ENCODE results near the gene MAPK9. TPM values are rescaled to one million over a fixed set of nuclear protein-coding genes. Genes with fewer than 3 reads are reported as not detected.

Gene MAPK9
- total and polyA plus RNA-seq, 11 donors = 15.2 to 51.3 (median 41.2) TPM

GRCh38 chr5:180316586-180316985, 24.7 kb upstream of the MAPK9 start:
- TF ChIP-seq CTCF (IDR thresholded peaks at IDR 0.05) = no peak
- no peak for TF ChIP-seq POLR2A (IDR thresholded peaks at IDR 0.05)
- no peak for DNase-seq
- 93 to 95% (median 94%) methylated on average over 19 to 20 of the region's 20 CpGs for WGBS, 4 donors

GRCh38 chr5:180315762-180316212, 23.9 kb upstream of the MAPK9 start:
- Histone ChIP-seq H3K27me3 (no peaks in the 10 kb centered on the region), H3K4me1 (peaks cover 0 to 5% (median 0%) of the 10 kb centered on the region in 12 donors), H3K4me3 (no peak overlapping the region), H3K9me3 (no peaks in the 10 kb centered on the region), H3K36me3 (peaks cover 0 to 39% (median 2%) of the 10 kb centered on the region in 9 donors), H3K27ac (no peak overlapping the region)
- TF ChIP-seq CTCF (IDR thresholded peaks at IDR 0.05) (peak; percentile 70 to 93 (median 84)), POLR2A (IDR thresholded peaks at IDR 0.05) (no peak)
- peak in 4 of 5 donors; percentile 44 to 83 (median 53) for DNase-seq
- 68 to 71% (median 70%) methylated on average over 9 of the region's 9 CpGs for WGBS, 4 donors
- ATAC-seq = peak in 3 of 4 donors; percentile 54 to 78 (median 60)
- intact Hi-C loops (cut with DNase I) = no loop called here

More at GRCh38 chr5:180316586-180316985, 24.7 kb upstream of the MAPK9 start:
- H3K9me3 ChIP-seq = no peaks in the 10 kb centered on the region
- H3K27ac ChIP-seq = no peak overlapping the region
- ATAC-seq = no peak
- H3K27me3 ChIP-seq = no peaks in the 10 kb centered on the region
- H3K4me3 ChIP-seq = no peak overlapping the region
- H3K36me3 ChIP-seq = peaks cover 0 to 31% (median 2%) of the 10 kb centered on the region in 9 donors
- intact Hi-C loops (cut with DNase I) = no loop called here
- H3K4me1 ChIP-seq = peaks cover 0 to 5% (median 0%) of the 10 kb centered on the region in 12 donors

DNA sequence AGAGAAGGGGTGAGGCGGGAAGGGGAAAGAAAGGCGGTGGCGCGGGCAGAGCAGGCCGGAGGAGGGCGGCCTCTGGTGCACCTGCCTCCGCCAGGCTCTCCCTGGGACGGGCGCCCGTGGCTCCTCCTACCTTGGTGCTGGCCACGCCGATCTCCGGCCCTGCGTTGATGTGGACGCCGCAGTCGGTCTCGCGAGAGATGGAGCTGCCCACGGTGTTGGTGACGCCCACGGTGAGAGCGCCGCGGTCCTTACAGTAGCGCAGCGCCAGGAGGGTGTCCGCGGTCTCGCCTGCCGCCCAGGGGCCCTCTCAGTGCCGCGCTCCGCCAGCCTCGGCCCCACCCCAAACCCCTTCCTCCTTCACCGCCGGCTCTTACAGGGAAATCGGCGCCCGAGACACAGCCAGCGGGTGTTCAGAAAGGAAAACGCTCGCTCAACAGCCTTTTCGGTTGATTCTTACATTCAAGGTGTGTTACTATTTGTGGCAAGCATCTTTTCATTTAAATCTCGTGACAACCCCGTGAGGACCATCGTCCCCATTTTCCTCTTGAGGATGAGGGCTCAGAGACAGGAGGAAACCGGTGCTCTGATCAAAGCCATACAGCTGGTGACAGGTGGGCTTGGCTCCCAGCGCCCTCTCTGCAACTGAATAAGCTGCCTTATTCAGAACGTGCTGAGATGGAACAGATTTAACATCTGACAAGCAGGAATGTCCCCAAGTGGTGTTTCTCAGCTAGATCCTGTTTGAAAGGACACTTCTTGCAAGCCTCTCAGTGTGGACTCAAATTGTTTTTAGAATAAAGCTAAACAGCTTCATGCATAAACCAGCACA, 22.0 kb upstream of the MAPK9 start:
- H3K9me3 ChIP-seq = no peaks in the 10 kb centered on the region
- TF ChIP-seq CTCF (IDR thresholded peaks at IDR 0.05) (no peak), POLR2A (IDR thresholded peaks at IDR 0.05) (no peak)
- 72 to 93% (median 82%) methylated on average over 44 to 50 of the region's 50 CpGs for WGBS, 4 donors
- intact Hi-C loops (cut with DNase I) = no loop called here
- peaks cover 0 to 5% (median 0%) of the 10 kb centered on the region in 12 donors for H3K4me1 ChIP-seq
- H3K27ac ChIP-seq = peak overlapping the region in 3 of 12 donors; percentile 8 to 43 (median 20)
- peaks cover 0 to 29% (median 0%) of the 10 kb centered on the region in 9 donors for H3K36me3 ChIP-seq
- ATAC-seq = peak in 3 of 4 donors; percentile 27 to 85 (median 43)
- DNase-seq = peak in 3 of 5 donors; percentile 43 to 90 (median 63)
- H3K4me3 ChIP-seq = peak overlapping the region in 7 of 12 donors; percentile 12 to 60 (median 45)
- H3K27me3 ChIP-seq = no peaks in the 10 kb centered on the region

GRCh38 chr5:180311216-180311615, 19.3 kb upstream of the MAPK9 start:
- intact Hi-C loops (cut with DNase I) = no loop called here
- no peak overlapping the region for H3K4me3 ChIP-seq
- TF ChIP-seq POLR2A (IDR thresholded peaks at IDR 0.05) (no peak), CTCF (IDR thresholded peaks at IDR 0.05) (no peak)
- no peaks in the 10 kb centered on the region for H3K9me3 ChIP-seq
- H3K4me1 ChIP-seq = peaks cover 0 to 5% (median 0%) of the 10 kb centered on the region in 12 donors
- no peak overlapping the region for H3K27ac ChIP-seq
- ATAC-seq (no peak), DNase-seq (no peak)
- no peaks in the 10 kb centered on the region for H3K27me3 ChIP-seq
- H3K36me3 ChIP-seq = peaks cover 0 to 17% (median 0%) of the 10 kb centered on the region in 9 donors
- WGBS, 4 donors = 81 to 93% (median 89%) methylated on average over 11 of the region's 11 CpGs

Measured in heart left ventricle (tissue), 16 donors.